Endothelial cell of umbilical vein (primary cell): Measurements from ENCODE around the gene TANGO2. TPM values are rescaled to one million over a fixed set of nuclear protein-coding genes. Genes with fewer than 3 reads are reported as not detected.

Experiments
- BruUV-seq: library from RNA; stranded (reverse); fragments of 400-500 nt; replicated peaks from 2 replicates; lab custom pipeline; 2021; lab: Mats Ljungman, UMichigan
- CTCF ChIA-PET: fragments of 300-600, 350-600 bp; sonication (Branson Sonifier 250); formaldehyde crosslinking; loops from one replicate; lab custom pipeline; 2021; ENCODE audit warnings: antibody characterized with exemption, inconsistent platforms; lab: Charles Lee
- POLR2A ChIA-PET: fragments of 300-600, 350-600 bp; sonication (Branson Sonifier 250); formaldehyde crosslinking; loops from one replicate; lab custom pipeline; 2021; ENCODE audit warnings: antibody characterized with exemption, inconsistent platforms; lab: Charles Lee
- DNase-seq: peaks from one replicate; pipeline ENCODE4 v3.0.0-alpha.2; 2011; ENCODE audit warnings: low read depth, low spot score
- FAIRE-seq: peaks from 2 replicates; lab custom pipeline; 2011; peaks lifted over from hg19 to GRCh38; lab: Jason Lieb, UNC
- H2AFZ ChIP-seq: 2 replicates; pipeline ENCODE4 v1.6.0; 2012; ENCODE audit warnings: low read depth, low read length, control low read depth, inconsistent platforms
- H3K27ac ChIP-seq: 2 replicates; pipeline ENCODE4 v1.5.1; 2011; ENCODE audit warnings: low read depth, mild to moderate bottlenecking, control low read depth, low read length, moderate library complexity; ENCODE audit not compliant: insufficient read depth
- H3K27me3 ChIP-seq, 2 experiments: 2 replicates each; pipeline versions ENCODE4 v1.6.0 to v1.6.1; 2011; ENCODE audit warnings: low read length in 2 of 2, mixed read lengths in 1 of 2; ENCODE audit not compliant: control insufficient read depth in 2 of 2, insufficient read depth in 2 of 2
- H3K36me3 ChIP-seq, 2 experiments: 2 replicates in 1 of 2; 3 replicates in 1 of 2; pipeline ENCODE4 v1.5.1; 2011; ENCODE audit warnings: low read length in 2 of 2, mild to moderate bottlenecking in 1 of 2, moderate library complexity in 1 of 2; ENCODE audit not compliant: control insufficient read depth in 2 of 2, insufficient read depth in 2 of 2; ENCODE audit errors: extremely low read depth in 1 of 2
- H3K4me1 ChIP-seq: 3 replicates; pipeline ENCODE4 v1.5.1; 2011; ENCODE audit warnings: mild to moderate bottlenecking, low read length; ENCODE audit not compliant: control insufficient read depth, insufficient read depth; ENCODE audit errors: extremely low read depth
- H3K4me2 ChIP-seq: 2 replicates; pipeline ENCODE4 v1.6.1; 2011; ENCODE audit warnings: low read length, control low read depth, mixed read lengths; ENCODE audit not compliant: insufficient read depth
- H3K4me3 ChIP-seq, 3 experiments: fragments of 200-600 bp in 1 of 3; sonication (generic), shearing (Covaris generic) in 1 of 3; replicated peaks in 1 of 3; 2 replicates each; pipeline ENCODE4 v1.5.1; 2011 to 2016; ENCODE audit warnings: control low read depth in 3 of 3, low read length in 3 of 3, mild to moderate bottlenecking in 2 of 3, inconsistent platforms in 1 of 3, low read depth in 1 of 3, moderate library complexity in 1 of 3; ENCODE audit not compliant: insufficient read depth in 1 of 3
- H3K79me2 ChIP-seq: 2 replicates; pipeline ENCODE4 v1.6.0; 2012; ENCODE audit warnings: low read length, inconsistent platforms; ENCODE audit not compliant: control insufficient read depth, insufficient read depth
- H3K9ac ChIP-seq: replicated peaks from 2 replicates; pipeline ENCODE3; 2011; ENCODE audit warnings: low read length, control low read depth; ENCODE audit not compliant: insufficient read depth; ENCODE audit errors: extremely low read depth
- H3K9me1 ChIP-seq: replicated peaks from 3 replicates; pipeline ENCODE4 v1.6.0; 2011; ENCODE audit warnings: mild to moderate bottlenecking, low read length; ENCODE audit not compliant: control insufficient read depth, insufficient read depth; ENCODE audit errors: extremely low read depth
- H3K9me3 ChIP-seq: replicated peaks from 2 replicates; pipeline ENCODE4 v1.5.1; 2012; ENCODE audit warnings: low read length, inconsistent platforms; ENCODE audit not compliant: control insufficient read depth, insufficient read depth
- H4K20me1 ChIP-seq: replicated peaks from 2 replicates; pipeline ENCODE3; 2011; ENCODE audit warnings: mild to moderate bottlenecking, low read length; ENCODE audit not compliant: control insufficient read depth, insufficient read depth; ENCODE audit errors: extremely low read depth
- CTCF ChIP-seq, 2 donors: IDR thresholded peaks; 1 replicate in 1 of 2; 2 replicates in 1 of 2; pipeline ENCODE4 v1.5.1; 2011; ENCODE audit warnings: low read length in 2 of 2, mild to moderate bottlenecking in 2 of 2, moderate library complexity in 2 of 2, control low read depth in 1 of 2, inconsistent platforms in 1 of 2, low read depth in 1 of 2; ENCODE audit not compliant: insufficient read depth in 1 of 2; ENCODE audit errors: extremely low read depth in 1 of 2
- EZH2 ChIP-seq: IDR thresholded peaks from 2 replicates; pipeline ENCODE4 v1.6.1; 2012; ENCODE audit warnings: borderline replicate concordance, low read depth, mild to moderate bottlenecking, moderate library complexity, low read length, inconsistent platforms; ENCODE audit not compliant: severe bottlenecking
- FOS ChIP-seq: IDR thresholded peaks from 2 replicates; pipeline ENCODE4 v1.6.1; 2011; ENCODE audit warnings: mild to moderate bottlenecking, low read length, moderate library complexity, borderline replicate concordance; ENCODE audit not compliant: insufficient read depth
- GATA2 ChIP-seq: IDR thresholded peaks from 2 replicates; pipeline ENCODE4 v1.7.0; 2011; ENCODE audit warnings: low read depth, mild to moderate bottlenecking, moderate library complexity, mixed read lengths, low read length; ENCODE audit not compliant: insufficient read length, insufficient read depth
- JUN ChIP-seq: IDR thresholded peaks from 2 replicates; pipeline ENCODE4 v1.6.1; 2011; ENCODE audit warnings: borderline replicate concordance, low read depth; ENCODE audit not compliant: insufficient read length, insufficient read depth
- MYC ChIP-seq: IDR thresholded peaks from one replicate; pipeline ENCODE4 v1.6.1; 2011; ENCODE audit warnings: mild to moderate bottlenecking, low read depth, low read length
- POLR2A ChIP-seq: IDR thresholded peaks from 2 replicates; pipeline ENCODE4 v1.6.1; 2012; ENCODE audit warnings: low read depth, mild to moderate bottlenecking, control low read depth, low read length
- POLR2AphosphoS5 ChIP-seq: IDR thresholded peaks from 2 replicates; pipeline ENCODE4 v1.6.1; 2012; ENCODE audit warnings: low read depth, mild to moderate bottlenecking, control low read depth, low read length, moderate library complexity; ENCODE audit not compliant: insufficient read depth
- dilution Hi-C: fragments of 300-500 bp; cut with MboI; formaldehyde crosslinking; loops from one replicate; pipeline ENCODE4 v1.15.0; 2019; ENCODE audit warnings: low sequenced_read_pairs; ENCODE audit not compliant: extremely low pct_ligation_motif_present
- intact Hi-C: fragments of 100-400 bp; cut with micrococcal nuclease; formaldehyde crosslinking; loops from one replicate; pipeline ENCODE4 v1.10.0; 2022
- polyA plus RNA-seq, 4 experiments: library from polyadenylated mRNA; depleted of rRNA in 3 of 4; stranded (reverse) in 3 of 4; unstranded in 1 of 4; fragments of >200 nt; gene quantifications; 2 replicates each; pipeline versions ENCODE4 v1.2.1 to v1.2.3, GENCODE V29; 2011 to 2012; ENCODE audit warnings: missing spikeins in 1 of 4
- total RNA-seq: library from RNA; stranded (reverse); gene quantifications from 2 replicates; pipeline ENCODE4 v1.2.3, GENCODE V29; 2021
- TF ChIP-seq, protein P1 (sequence below): IDR thresholded peaks from 2 replicates; pipeline ENCODE4 v1.6.1; 2011; ENCODE audit not compliant: insufficient read depth, insufficient read length

Gene TANGO2
- total and polyA plus RNA-seq, 2 donors (not counting 3 experiments of a cell fraction or from before 2014, with no cell fraction given) = 40.0 to 49.3 TPM

DNA sequence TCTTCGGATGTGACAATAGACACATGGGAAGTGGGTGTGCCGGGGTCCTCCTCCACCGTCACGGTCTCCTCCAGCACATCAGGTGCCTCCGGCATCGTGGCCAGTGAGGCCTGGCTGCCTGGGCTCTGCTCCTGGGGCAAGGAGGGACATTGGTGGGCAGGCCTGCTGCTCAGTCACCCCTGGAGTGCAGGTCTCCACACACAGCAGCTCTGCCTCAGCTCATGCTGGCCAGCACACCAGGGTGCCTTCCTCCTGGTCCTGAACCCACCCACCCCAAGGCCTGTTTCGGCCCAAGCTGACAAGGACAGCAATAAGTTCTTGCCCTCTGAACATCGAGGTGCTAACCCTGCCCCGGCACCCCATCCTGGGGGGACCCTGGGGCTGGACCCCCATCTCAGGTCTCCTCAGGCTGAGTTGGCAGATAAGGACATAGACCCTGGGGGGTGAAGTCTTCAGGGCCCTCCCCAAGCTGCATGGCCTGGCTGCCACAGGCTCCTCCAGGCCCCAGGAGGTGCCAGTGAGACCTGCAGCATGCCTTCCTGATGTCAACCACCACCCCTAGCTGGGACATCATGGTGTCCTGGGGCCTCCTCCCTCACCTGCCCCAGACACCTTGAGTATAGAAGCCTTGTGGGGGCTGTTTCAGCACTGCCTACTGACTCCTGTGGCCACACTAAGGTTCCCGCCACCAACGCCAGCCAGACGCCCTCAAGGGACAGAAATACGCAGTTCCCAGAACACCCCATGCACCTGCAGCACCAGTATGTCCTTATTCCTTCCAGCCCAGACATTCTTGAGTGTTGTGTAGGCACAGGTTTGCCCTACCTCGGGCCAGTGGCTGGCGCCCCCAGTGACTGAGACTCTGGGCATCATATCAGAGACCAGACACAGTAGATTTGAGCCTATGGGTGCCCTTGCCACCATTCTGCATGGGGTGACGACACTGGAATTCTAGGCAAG, 38.7 kb upstream of the TANGO2 start:
- H3K9ac ChIP-seq = no peak overlapping the region
- H4K20me1 ChIP-seq = no peaks in the 10 kb centered on the region
- ChIA-PET CTCF (interaction anchor here (1.0 to 2.7 kb wide), 4 partner anchors 7 to 33 kb away, joined by 3 to 11 read pairs (median 6); no protein-coding TSS in a partner anchor), POLR2A (no interaction called here)
- dilution Hi-C loops (no loop called here), intact Hi-C loops (no loop called here)
- FAIRE-seq = no peak
- no peaks in the 10 kb centered on the region for H3K9me1 ChIP-seq
- H3K4me1 ChIP-seq = peaks cover 26% of the 10 kb centered on the region
- no TSS peak for BruUV-seq
- H2AFZ ChIP-seq = no peak overlapping the region
- no peaks in the 10 kb centered on the region for H3K27me3 ChIP-seq
- TF ChIP-seq FOS (no peak), MYC (no peak), GATA2 (no peak)
- DNase-seq = no peak
- H3K9me3 ChIP-seq = no peaks in the 10 kb centered on the region
- peaks cover 13% of the 10 kb centered on the region for H3K79me2 ChIP-seq
- no peak overlapping the region for H3K4me2 ChIP-seq
- H3K27ac ChIP-seq = no peak overlapping the region
- no peak overlapping the region for H3K4me3 ChIP-seq
- H3K36me3 ChIP-seq = peaks cover 4 to 45% of the 10 kb centered on the region in 2 experiments

DNA sequence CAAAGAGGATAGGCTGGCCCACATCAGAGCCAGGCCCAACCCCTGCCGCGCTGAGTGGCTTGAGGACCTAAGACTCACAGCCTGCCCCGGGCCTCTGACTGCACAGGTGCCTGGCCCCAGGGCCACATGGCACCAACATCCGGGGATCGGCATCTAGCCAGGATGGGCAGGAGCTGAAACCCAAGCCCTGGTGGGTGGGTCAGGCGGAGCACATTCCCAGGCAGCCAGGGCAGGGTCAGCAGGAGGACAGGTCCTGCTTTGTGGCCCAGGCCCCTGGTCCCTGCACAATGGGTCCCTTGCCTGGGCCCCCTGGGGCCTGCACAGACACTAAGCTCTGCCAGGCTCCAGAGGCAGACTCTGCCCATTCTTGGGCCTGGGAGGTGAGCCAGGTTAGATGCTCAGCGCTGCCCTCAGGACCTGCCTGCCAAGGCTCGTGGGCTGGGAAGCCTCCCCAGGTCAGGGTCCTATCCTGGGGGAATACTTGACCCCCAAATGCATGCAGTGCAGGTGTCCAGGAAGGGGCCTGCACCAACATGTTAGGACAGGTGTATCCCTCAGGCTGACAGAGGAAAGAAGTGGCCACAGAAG, 37.8 kb upstream of the TANGO2 start:
- Histone ChIP-seq H3K9ac (no peak overlapping the region), H3K9me1 (no peaks in the 10 kb centered on the region), H3K4me3 (no peak overlapping the region), H3K27ac (no peak overlapping the region), H3K4me1 (peaks cover 26% of the 10 kb centered on the region), H3K36me3 (peaks cover 4 to 38% of the 10 kb centered on the region in 2 experiments), H3K79me2 (peaks cover 13% of the 10 kb centered on the region), H2AFZ (no peak overlapping the region), H3K4me2 (no peak overlapping the region), H3K9me3 (no peaks in the 10 kb centered on the region), H4K20me1 (no peaks in the 10 kb centered on the region), H3K27me3 (no peaks in the 10 kb centered on the region)
- FAIRE-seq (no peak), DNase-seq (no peak)
- intact Hi-C loops = no loop called here
- POLR2A ChIA-PET = no interaction called here
- dilution Hi-C loops = no loop called here
- CTCF ChIA-PET = interaction anchor here (1.0 to 4.4 kb wide), 4 partner anchors 8 to 31 kb away, joined by 4 to 78 read pairs (median 9); no protein-coding TSS in a partner anchor
- no peak for TF ChIP-seq MYC
- TF ChIP-seq, protein P1, sequence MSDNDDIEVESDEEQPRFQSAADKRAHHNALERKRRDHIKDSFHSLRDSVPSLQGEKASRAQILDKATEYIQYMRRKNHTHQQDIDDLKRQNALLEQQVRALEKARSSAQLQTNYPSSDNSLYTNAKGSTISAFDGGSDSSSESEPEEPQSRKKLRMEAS = no peak
- no peak for TF ChIP-seq EZH2
- TF ChIP-seq CTCF (IDR thresholded peaks at IDR 0.05; ENCODE audit: extremely low read depth in 1 of 2, insufficient read depth in 1 of 2, low read depth in 1 of 2, low read length in 2 of 2) = no peak
- TF ChIP-seq POLR2AphosphoS5 = no peak
- no peak for TF ChIP-seq FOS
- TF ChIP-seq JUN = no peak
- no peak for TF ChIP-seq POLR2A
- no peak for TF ChIP-seq GATA2
- BruUV-seq = no TSS peak
